Activated CD8-positive, alpha-beta memory T cell treated with anti-CD3 and anti-CD28 coated beads for 24 hours (primary cell): ENCODE measurements around the gene CCDC61.

Experiments
- DNase-seq: peaks from one replicate; pipeline ENCODE4 v3.0.0-alpha.2; 2020

The CCDC61 gene

DNA sequence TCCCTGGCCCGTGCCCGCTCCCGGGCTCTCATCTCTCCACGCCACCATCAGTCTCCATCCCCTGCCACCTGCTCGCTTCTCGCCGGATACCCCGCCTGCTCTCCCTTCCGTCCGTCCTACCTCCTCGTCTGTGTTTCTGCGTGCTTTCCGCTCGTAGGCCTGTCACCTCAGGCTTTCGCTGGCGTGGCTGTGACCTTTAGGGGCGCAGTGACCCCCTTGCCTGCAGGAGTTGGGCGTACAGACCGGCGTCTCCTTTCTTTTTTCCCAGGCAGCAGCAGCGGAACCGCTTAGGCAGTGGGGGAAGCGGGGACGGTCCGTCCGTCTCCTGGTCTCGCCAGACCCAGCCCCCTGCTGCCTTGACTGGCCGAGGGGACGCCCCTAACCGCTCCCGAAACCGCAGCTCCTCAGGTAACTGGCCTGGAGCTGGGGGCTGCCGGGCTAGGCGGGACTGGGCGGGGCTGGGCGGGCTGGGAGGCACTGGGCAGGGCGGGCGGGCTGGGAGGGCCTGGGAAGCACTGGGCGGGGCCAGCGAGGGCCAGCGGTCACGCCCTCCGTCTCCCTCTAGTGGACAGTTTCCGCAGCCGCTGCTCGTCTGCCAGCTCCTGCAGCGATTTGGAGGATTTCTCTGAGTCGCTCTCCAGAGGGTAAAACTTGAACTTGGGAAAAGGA is 21.3 kb downstream of the CCDC61 start:
- DNase-seq, result peak; percentile 91

GRCh38 chr19:46017095-46017429 is 21.8 kb downstream of the CCDC61 start:
- no peak for DNase-seq

GRCh38 chr19:46017874-46018675 is 22.8 kb downstream of the CCDC61 start:
- DNase-seq, result no peak

DNA sequence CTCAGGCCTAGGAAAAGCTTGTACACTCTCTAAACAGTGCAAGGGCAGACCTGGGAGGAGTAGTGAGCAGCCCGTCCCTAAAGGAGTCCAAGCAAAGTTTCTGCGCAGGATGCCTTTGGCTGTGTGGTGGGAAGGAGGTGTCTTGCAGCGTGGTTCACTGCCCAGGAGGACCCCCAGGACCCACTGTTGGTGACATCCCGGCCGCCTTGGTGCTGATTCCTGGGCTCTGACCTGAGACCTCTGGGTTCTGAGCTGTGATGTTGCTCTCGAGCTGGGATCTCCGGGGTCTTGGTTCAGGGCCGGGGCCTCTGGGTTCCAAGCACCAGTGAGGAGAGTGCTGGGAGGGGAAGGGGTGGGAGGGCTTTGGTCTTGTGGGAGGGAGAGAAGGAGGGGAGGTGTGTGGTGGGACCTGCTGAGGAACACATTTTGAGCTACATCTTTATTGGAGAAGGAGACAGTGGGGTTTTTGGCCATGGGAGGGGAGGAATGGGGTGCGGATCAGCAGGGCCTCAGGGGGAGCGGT is 23.5 kb downstream of the CCDC61 start:
- no peak for DNase-seq

GRCh38 chr19:46019270-46019669 is 24.0 kb downstream of the CCDC61 start:
- no peak for DNase-seq

DNA sequence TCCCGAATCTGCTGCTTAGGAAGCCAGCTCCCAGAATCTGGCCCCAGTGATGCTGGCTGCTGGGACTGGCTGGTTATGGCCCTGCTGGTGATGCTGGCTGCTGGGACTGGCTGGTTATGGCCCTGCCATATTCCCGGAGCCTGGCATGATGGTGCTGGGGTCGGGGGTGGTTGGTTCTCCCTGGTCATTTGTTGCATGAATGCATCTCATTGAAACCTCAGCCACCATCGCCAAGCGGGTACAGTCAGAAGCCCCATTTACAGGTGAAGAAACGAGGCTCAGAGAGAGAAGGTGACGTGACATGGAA is 25.5 kb downstream of the CCDC61 start:
- DNase-seq, result no peak

GRCh38 chr19:46021531-46022041 is 26.3 kb downstream of the CCDC61 start:
- DNase-seq, result no peak

- DNase-seq, result no peak
These were observed 26.8 kb downstream of the CCDC61 start for GRCh38 chr19:46022061-46022430.

DNA sequence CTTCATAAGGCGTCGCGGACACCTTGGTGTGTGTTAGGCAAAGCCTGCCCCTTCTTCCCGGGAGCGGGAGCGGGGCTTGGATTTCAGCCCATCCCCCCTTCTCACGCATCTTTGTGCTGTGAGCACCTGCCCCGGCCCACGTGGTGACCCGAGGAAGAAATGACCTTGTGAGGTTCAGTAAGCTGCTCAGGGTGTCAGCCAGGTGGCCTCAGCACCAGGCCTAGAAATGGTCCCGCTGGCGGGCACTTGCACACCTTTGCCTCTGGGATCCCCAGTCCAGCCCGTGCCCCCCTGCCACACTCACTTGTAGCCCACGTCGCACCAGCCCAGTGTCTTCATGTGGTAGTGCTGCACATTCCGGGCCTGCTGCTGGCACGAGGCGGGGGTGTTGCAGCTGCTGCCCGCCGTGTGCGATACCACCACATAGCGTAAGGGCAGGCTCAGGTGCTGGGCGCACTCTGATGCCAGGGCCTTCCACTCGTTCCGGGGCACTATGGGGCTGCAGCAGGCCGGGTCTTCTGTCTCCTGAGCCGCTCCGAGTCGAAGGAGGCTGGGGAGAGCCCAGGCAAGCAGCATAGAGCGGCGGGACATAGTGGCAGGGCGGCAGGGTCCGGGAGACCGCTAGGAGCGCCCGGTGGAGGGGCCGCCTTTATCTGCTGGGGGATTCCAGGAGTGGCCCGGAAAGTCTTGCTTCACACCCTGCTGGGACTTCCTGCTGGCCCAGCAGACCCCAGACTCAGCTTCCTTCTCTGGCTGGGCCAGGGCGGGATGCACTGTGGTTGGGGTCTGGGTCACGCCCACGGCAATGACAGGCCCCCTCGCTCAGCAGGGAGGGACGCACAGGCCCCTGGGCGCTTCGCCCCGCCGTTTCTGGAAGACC is 27.4 kb downstream of the CCDC61 start, which contains the start of gene PGLYRP1:
TSS of gene PGLYRP1 (minus strand) at position 623 of the 880 bp plus-strand sequence. CDS start at position 591, 32 bp downstream.
- peak; percentile 55 for DNase-seq

DNA sequence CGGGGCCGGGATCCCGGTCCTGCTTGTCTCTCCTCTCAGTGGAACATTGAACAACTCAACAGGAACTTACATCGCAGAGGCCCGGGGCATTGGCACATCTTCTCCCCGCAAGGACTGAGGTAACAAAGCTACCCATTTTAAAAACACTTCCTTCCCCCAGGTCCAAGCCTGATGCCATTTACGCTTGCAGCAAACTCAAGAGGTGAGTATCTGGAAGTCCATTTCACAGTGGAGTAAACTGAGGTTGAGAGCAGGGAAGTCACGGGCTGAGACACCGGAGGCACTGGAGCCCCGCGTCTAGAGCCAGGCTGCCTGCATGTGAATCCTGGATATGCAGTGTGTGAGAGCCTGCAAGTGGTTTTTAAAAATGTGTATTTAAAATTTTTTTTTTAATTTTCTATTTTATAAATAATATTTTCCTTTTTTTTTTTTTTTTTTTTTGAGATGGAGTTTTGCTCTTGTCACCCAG is 28.1 kb downstream of the CCDC61 start:
- DNase-seq, result no peak

GRCh38 chr19:46025835-46026234 is 30.6 kb downstream of the CCDC61 start:
- DNase-seq, result no peak

- DNase-seq, result no peak
These were observed 35.7 kb downstream of the CCDC61 start for GRCh38 chr19:46030812-46031550.

DNA sequence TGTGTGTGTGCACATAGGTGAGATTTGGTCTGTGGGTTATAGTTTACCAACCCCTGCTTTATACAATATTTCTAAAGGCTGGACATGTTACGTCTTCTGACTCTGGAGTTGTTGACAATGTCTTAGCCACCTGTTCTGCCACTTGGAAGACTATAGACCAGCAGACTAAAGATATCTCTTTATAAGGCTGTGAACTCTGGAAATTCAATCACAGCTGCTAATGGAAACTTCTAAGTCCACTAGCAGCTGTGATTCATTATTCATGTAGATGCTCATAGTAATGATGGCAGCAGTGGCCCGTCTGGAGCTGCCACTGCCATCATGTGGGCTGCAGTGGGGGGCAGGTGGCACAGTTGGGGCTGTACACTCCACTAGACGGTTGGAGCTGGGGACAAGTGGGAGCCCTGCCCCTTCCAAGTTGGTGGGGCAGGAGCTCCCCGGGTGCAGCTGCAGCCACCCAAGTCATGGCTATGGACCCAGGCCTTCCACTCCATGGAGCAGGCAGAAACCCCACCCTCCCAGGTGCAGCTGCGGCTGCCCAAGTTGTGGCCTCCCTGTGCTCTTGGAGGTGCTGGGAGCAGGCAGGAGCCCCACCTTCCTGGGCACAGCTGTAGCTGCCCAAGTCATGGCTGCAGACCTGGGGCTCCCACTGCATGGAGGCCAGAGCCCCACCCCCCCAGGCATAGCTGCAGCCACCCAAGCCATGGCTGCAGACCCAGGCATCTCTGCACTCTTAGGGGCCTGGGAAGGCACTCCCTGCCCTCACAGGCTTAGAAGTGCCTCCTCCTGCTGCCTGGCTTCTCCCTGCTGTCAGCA is 36.7 kb downstream of the CCDC61 start:
- no peak for DNase-seq

- DNase-seq, result no peak
These were observed 37.3 kb downstream of the CCDC61 start for GRCh38 chr19:46032597-46033025.

DNA sequence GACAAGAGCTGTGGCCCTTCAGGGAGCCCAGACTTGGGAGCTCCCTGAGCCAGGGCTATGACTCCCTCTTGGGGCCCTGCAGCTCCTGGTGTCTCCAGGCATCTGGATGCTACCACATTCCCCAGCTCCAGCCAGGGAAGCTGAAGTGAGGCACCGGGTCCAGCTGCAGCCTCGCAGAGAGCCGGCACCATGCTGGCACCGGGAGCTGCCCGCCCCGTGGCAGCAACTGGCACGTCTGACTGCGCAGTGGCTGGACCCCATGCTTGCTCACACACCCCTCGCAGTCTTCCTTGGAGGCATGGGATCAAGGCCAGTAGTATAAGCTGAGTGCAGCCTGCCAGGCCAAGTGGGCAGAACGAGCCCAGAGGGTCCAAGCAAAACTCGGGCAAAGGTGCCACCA is 38.1 kb downstream of the CCDC61 start:
- no peak for DNase-seq

DNA sequence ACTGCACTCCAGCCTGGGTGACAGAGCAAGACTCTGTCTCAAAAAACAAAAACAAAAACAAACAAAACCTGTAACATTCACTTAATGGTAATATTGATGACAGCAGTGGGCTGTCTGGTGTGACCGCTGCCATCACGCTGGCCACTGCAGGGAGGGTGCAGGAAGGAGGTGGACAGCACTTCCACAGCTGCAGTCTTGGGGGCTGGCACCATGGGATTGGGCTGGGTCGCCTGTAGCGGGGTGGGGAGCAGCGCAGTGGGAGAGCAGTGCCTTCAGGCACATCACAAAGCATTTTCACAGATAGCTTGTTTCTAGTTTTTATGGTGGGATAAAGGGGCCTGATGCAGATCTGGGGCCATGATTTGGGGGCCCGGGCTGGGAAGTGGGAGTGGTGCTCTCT is 40.3 kb downstream of the CCDC61 start:
- DNase-seq, result no peak

GRCh38 chr19:46035986-46036743 is 40.9 kb downstream of the CCDC61 start:
- no peak for DNase-seq

GRCh38 chr19:46036744-46037128 is 41.5 kb downstream of the CCDC61 start:
- DNase-seq, result no peak

DNA sequence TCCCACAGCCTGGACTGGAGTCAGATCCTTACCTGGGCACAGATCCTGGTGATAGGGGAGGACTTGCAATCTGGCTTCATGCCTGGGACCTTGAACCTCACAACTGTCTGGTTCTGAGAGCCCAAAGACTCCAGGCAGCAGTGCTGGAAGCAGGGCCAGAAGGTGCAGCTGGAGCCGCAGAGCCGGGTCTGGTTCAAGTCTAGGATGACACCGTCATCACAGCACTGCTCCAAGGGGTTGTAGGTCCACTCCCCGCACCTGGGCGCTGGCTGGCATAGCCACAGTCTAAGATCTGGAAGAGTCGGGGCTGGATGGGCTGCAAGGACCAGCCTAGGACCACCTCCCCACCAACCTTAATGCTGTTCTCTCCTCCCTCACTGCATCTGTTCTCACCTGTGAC is 44.9 kb downstream of the CCDC61 start:
- no peak for DNase-seq

- DNase-seq, result no peak
These were observed 45.8 kb downstream of the CCDC61 start, which contains the start of gene IGFL4 for GRCh38 chr19:46040952-46041500. Gene IGFL4 (minus strand): TSS chr19:46041002. CDS start chr19:46040962, 40 bp downstream.
